ENCODE data around the gene CCL27. TPM values are rescaled to one million over a fixed set of nuclear protein-coding genes. Genes with fewer than 3 reads are reported as not detected.
A peak's percentile ranks its signal among the peaks of the same experiment; 100 is the strongest.

CCL27 gene
- total RNA-seq, 1 experiment from 2014 or later, result 0.68 TPM

GRCh38 chr9:34620061-34620994 is 42.1 kb downstream of the CCL27 start, which contains the start of gene DCTN3 (continued):
- TF ChIP-seq ARID4B (CRISPR knock-in tag; IDR thresholded peaks at IDR 0.05; ENCODE audit: borderline replicate concordance) (peak; percentile 76; the same call in 1 of the 2 replicates), TCF7 (CRISPR knock-in tag; IDR thresholded peaks at IDR 0.05; ENCODE audit: low read depth) (no peak), ETV6 (CRISPR knock-in tag; IDR thresholded peaks at IDR 0.05) (no peak), ZNF121 (CRISPR knock-in tag; IDR thresholded peaks at IDR 0.05) (no peak), NFYB (CRISPR knock-in tag; conservative IDR thresholded peaks at IDR 0.05; ENCODE audit: low read depth) (peak; percentile 56), MLX (CRISPR knock-in tag; IDR thresholded peaks at IDR 0.05) (no peak), E2F5 (CRISPR knock-in tag; IDR thresholded peaks at IDR 0.05) (no peak)

GRCh38 chr9:34615132-34615531 is 47.3 kb downstream of the CCL27 start:
- ChIA-PET CTCF (interaction anchor here (1.3 to 1.5 kb wide), 2 partner anchors 11 to 19 kb away, joined by 5 to 7 read pairs; no protein-coding TSS in a partner anchor), POLR2A (no interaction called here)
- no peaks in the 10 kb centered on the region for H3K36me3 Mint-ChIP-seq
- H3K4me1 Mint-ChIP-seq, result peaks cover 25% of the 10 kb centered on the region
- DNase-seq (ENCODE audit: low spot score) (no peak), ATAC-seq (no peak)
- H3K27ac Mint-ChIP-seq, result no peak overlapping the region
- no peaks in the 10 kb centered on the region for H3K9me3 Mint-ChIP-seq
- H3K4me3 Mint-ChIP-seq, result no peak overlapping the region
- H3K27me3 Mint-ChIP-seq (ENCODE audit: low read depth), result peaks cover 24% of the 10 kb centered on the region
- TF ChIP-seq ELF4 (CRISPR knock-in tag; IDR thresholded peaks at IDR 0.05; ENCODE audit: low read depth) (no peak), ZSCAN18 (CRISPR knock-in tag; IDR thresholded peaks at IDR 0.05) (no peak), USF2 (CRISPR knock-in tag; IDR thresholded peaks at IDR 0.05) (no peak), GRHL2 (CRISPR knock-in tag; IDR thresholded peaks at IDR 0.05; ENCODE audit: insufficient replicate concordance, severe bottlenecking) (no peak), E2F5 (CRISPR knock-in tag; IDR thresholded peaks at IDR 0.05) (no peak), TP53 (CRISPR knock-in tag; IDR thresholded peaks at IDR 0.05) (no peak), CBFB (CRISPR knock-in tag; IDR thresholded peaks at IDR 0.05; ENCODE audit: low read depth) (no peak), ZNF317 (CRISPR knock-in tag; IDR thresholded peaks at IDR 0.05; ENCODE audit: borderline replicate concordance, low read depth) (no peak), ZMAT4 (CRISPR knock-in tag; IDR thresholded peaks at IDR 0.05) (no peak), RELA (CRISPR knock-in tag; IDR thresholded peaks at IDR 0.05; ENCODE audit: borderline replicate concordance) (no peak), NFYB (CRISPR knock-in tag; conservative IDR thresholded peaks at IDR 0.05; ENCODE audit: low read depth) (no peak), ARID4B (CRISPR knock-in tag; IDR thresholded peaks at IDR 0.05; ENCODE audit: borderline replicate concordance) (no peak), IRF1 (CRISPR knock-in tag; IDR thresholded peaks at IDR 0.05) (no peak), TEAD4 (CRISPR knock-in tag; IDR thresholded peaks at IDR 0.05) (no peak)
